HCEC 1CT (cell line): ENCODE measurements around the gene EVL.
"Not testable (repeated sequence)": the region's sequence is repeated elsewhere in the genome, so short reads cannot be mapped to it uniquely, and the experiment has no call there.

Experiments
- DNase-seq: peaks from one replicate; pipeline ENCODE4 v3.0.0-alpha.2; 2017

EVL gene, protein sequence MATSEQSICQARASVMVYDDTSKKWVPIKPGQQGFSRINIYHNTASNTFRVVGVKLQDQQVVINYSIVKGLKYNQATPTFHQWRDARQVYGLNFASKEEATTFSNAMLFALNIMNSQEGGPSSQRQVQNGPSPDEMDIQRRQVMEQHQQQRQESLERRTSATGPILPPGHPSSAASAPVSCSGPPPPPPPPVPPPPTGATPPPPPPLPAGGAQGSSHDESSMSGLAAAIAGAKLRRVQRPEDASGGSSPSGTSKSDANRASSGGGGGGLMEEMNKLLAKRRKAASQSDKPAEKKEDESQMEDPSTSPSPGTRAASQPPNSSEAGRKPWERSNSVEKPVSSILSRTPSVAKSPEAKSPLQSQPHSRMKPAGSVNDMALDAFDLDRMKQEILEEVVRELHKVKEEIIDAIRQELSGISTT

DNA sequence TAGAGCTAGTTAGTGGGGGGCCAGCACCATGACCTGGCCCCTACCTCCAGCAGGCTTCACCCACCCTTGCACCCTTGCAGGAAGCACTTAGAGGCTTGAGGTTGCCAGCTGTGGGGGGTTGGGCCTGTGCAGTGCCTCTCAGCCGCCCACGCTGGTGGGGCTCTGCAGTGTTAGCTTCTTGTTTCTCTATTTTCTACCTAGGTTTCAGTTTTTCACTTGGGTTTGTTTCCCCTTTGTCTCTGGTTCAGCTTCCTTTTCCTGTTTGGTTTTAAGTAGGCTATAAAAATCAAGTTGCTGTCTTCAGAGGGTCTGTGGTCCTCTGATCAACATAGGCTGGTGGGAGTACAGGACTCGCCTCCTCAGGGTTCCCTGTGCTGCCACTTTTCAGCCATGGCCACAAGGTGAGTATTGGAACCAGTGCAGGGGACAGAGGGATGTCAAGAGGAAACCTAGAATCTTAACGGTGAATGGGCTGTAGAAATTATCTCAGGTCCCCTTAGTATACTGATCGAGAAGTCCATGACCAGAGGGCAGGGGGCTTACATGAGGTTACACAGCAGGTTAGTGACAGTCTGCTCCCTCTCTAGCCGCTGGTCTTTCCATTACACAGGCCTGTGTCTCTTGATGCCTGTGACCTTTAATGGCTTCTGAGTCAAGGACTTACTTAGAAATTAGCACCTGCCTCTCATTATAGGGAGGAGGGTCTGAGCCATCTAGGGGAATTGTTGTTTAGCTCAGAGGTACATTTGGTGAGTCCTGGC lies at the start of gene EVL:
TSS of gene EVL (plus strand) at position 312 of the 761 bp plus-strand sequence. CDS start at position 391, 79 bp downstream.
- DNase-seq = no peak

DNA sequence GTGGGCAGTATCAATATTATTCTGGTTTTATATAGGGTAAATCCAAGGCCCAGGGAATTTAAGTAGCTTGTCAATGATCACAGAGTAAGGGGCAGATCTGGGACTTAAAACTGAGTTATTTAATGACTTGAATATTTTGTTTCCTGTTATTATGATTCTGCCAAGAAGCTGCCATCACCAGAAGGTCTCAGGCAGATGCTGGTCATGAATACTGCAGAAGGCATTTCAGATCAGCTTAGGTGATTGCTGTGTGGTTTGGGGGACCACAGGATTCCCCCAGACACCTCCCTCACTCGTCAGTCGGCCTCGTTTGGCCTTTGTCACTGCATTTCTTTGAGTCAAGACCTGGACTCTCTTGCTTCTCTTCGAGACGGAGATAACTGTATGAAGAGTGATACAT lies 47.7 kb upstream of the EVL start:
- DNase-seq = no peak

DNA sequence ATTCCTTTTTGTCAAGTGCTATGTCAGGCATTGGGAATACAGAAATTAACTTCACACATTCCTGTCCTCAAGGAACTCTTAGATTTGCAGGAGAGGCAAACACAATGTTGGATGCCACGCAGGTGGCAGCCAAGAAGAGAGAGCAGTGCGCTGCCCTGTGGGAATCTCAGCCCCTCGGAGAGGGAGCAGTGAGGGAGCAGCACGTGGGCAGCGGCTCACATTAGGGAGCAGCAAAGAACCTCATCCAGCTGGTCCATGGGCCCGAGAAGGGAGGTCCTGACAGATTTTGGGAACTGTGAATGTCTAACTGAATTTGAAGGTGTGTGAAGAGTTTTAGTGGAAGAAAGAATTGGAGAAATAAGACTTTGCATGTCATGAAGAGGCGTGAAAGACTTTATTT lies 47.2 kb upstream of the EVL start:
- DNase-seq = no peak

DNA sequence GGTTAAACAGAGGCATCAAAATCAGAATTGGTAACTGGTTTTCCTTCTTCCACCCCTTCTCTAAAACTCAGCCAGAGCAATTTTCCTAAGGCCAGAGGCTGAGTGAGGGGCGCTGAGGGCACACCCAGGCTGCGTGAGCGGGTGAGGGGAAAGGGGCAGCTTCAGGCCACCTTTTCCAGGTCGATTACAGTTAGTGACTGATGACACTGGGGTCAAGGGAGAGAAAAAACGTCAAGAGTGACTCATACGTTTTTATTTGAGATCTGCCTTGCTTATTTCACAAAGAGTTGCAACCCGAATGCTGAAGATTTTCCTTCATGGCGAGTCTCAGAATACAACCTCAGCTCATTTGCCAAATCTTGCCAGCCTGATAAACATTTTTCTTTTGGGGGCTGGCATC lies 46.7 kb upstream of the EVL start:
- no peak for DNase-seq

DNA sequence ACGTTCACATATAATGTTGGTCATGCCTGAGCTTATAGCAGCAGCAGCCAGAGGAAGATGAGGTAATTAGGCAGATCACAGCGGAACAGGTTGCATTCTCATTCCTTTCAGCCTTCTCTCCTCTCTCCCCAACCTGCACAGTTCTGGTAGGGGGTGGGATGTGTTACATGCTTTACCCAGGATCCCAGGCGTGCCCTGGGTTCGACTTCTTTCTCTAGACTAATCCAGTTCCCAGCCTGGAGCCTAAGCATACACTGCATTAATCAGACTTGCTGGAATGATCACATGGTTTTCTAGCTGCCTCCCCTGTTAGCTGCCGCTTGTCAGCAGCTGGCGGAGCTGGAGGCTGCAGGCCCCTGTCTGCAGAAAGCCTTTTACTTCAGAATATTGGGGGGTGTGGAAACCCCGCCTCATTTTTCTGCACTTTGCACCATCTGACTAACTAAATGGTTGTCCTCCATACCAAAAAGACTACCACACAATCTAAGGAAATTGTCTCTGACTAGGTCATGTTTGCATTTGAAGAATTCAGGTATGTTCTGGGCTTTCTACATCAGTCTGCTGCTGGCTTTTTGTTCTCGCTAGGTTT lies 46.0 kb upstream of the EVL start:
- no peak for DNase-seq

DNA sequence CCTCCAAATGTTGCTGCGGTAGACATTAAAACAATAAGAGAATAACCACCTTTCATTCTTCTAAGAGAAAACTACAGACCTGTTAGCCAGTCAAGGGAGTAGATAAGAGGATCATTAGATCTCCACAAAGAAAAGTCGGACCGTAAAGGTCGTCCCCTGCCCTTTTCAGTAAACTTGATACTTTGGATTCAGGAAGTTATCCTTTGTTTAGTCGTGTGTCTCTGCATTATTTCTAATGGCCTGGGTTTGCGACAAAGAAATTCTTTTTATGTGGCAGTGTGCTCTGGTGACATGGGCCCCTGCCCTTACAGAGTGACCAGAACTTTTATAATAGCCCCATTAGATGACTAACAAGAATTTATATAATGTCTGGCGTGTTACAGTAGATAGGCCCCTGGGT lies 44.6 kb upstream of the EVL start:
- no peak for DNase-seq

DNA sequence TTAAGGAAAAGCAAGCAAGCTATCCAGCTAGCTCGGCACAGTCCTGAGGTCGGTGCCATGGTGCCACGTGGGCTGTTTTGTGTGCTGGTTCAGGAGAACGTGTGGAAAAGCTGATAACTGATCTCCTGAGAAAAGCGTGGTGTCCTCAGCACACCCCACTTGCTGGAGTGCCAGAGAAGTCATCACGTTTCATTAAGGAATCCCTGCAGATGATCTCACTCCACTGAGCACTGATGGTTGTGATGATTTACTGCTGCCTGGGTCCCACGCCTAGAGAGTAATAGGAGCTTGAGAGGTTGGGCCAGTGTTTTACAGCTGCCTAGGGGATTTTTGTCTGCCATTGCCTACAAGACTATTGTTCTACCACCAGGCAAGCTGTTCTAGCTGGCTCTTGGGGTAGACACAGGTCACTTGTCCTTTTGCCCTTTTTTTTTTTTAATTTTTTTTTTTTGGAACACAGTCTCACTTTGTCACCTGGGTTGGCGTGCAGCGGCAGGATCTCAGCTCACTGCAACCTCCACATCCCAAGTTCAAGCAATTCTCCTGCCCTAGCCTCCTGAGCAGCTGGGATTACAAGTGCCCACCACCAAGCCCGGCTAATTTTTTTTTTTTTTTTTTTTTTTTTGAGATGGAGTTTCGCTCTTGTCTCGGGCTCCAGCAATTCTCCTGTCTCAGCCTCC lies 42.3 kb upstream of the EVL start:
- DNase-seq = peak; percentile 17

DNA sequence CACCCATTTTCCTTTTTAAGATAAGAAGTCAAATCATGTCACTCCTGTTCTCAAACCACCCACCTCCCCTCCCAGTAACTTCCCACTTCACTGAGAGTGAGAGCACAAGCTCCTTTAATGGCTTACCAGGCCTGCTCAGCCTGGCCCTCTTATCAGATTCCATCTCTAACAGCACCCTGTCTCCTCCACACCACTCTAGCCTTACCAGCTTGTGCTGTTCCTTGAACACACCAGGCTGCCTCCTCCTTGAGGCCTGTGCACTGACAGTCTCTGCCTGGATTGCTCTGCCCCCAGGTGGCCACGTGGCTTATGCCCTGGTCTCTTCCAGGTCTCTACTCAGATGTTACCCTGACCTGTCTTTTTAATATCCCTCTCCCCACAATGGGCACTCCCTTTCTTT lies 40.1 kb upstream of the EVL start:
- peak; percentile 45 for DNase-seq

DNA sequence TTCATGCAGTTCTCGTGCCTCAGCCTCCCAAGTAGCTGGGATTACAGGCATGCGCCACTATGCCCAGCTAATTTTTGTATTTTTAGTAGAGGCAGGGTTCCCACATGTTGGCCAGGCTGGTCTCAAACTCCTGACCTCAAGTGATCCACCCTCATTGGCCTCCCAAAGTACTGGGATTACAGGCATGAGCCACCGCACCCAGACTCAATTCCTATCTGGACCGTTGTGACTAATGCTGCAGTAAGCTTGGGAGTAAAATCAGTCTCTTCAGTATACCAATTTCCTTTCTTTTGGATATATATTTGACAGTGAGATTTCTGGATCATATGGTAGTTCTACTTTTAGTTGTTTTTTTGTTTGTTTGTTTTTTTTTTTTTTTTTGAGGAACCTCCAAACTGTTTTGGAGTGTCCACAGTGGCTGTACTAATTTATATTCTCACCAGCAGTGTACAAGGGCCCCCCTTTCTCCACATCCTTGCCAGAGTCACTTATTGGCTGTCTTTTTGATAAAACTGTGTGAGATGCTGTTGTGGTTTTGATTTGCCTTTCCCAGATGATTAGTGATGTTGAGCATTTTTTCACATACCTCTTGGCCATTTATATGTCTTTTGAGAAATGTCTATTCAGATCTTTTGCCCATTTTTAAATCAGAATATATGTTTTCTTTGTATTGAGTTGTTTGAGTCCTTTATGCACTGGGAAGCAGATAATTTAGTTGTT lies 37.3 kb upstream of the EVL start:
- peak; percentile 16 for DNase-seq

DNA sequence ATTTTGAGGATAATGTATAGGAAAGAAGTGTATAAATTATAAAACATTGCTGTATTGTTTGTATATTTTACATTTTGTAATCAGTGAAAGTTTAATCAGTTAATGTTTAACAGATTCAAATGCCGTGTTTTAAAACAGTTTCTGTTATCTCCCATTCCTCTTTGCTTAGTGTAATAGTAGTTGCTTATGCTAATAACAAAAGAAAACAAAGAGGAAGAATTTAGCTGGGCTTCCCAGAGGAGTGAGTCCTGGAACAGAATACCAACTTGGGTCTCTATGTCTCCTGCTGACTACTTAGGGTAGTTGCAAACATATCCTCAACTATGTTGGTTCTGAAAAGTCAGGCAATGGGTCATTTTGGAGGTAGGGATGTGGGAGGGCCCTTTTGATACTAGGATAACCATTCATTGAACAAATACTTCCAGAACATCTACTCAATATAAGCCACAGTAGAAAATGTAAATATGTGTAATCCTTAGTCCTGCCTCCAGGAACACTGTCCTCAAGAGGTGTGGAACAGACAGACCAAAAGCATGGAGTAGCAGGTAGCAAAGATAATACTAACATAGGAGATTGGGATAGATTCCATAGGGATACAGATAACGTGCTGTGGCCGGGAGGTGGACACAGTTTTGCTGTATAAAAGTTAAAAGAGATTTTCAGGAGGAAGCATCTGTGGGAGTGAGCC lies 36.1 kb upstream of the EVL start:
- no peak for DNase-seq

DNA sequence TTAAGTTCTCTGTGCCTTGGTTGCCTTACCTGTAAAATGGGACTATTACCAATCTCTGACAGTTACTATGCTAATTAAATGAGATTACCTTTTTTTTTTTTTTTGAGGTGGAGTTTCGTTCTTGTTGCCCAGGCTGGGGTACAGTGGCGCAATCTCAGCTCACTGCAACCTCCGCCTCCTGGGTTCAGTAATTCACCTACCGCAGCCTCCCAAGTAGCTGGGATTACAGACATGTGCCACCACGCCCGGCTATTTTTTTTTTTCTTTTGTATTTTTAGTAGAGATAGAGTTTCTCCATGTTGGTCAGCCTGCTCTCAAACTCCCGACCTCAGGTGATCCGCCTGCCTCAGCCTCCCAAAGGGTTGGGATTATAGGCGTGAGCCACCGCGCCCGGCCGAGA lies 35.2 kb upstream of the EVL start:
- not testable (repeated sequence) for DNase-seq

DNA sequence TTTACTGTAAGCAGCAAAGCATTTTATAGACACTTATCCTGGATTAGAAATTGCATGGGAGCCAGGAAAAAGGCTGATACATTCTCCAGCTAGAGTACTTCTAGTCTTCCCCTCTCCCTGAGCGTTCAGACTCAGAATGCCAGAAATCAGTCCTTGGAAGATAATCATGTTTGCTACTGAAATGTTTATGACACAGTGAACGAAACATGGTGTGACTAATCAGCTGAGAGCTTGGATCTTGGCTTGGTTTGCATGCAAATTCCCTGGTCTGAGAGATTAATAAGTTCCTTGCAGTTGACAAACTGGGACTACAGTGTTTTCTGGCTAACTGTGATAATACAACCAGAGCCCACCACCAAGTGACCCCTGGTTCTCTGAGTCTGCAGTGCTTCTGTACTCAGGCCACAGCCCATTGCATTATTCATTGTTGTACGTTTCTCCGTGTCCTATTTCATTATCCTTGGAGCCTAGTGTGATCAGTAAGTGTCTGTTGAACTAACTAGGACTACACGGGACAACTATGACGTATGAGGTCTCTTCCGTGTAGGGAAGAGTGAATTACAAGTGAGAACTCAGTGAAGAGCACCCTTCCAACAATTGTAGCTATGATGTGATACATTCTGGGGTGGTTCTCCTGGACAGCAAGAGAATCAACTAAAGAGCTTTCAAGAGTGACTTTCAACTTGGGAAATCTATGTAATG lies 34.6 kb upstream of the EVL start:
- DNase-seq = peak; percentile 89

DNA sequence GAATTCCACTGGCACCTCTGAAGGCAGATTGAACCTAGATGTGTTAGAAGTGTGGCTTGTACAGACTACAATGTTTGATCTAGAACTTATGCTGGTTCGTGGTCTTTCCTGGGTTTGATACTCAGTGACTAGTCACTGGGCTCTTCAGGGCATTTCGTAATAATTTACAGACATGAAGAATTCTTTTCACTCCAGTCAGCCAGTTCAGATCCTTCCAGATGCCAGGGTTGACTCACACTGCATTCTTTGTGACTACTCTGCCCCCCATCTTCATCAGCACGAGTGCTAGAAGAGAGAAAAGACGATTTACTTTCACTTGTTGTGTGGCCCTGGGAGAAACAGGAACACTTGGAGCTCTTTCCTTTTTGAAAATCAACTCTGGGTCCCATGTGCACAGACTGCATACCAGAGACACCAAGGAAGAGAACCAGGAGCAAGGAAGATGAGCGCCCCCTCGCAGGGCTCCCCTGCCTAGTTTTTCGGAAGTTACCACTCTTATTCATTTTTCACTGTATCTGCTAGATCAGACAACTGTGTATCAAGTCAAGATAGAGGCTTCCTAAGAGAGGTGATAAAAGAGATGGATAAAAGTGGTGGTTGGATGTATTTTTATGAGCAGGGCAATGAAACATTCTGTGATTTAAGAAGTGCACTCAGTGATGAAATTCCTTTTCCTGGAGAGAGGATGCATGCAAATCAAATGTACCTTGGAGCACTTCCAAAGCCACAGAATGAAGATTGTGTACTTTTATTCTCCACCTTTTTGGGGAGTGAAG lies 33.5 kb upstream of the EVL start:
- DNase-seq = peak; percentile 99

DNA sequence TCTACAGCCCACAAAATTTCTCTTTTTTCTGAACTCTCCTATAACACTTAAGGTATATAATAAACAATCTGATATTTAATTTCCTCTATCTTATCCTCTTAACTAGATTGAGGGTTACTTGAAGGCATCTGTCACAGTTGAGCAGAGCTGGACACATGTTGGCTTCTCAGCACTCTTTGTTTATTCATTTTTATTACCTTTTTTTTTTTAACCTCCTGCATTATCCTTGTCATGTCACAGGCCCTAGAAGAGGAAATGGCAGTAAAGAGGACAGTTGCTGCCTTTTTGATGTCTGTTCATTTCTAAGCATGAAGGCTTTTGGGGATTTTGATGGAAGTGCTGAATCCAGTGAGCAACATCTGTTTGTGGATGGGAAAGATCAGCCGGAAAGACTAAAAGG lies 32.5 kb upstream of the EVL start:
- DNase-seq = no peak

DNA sequence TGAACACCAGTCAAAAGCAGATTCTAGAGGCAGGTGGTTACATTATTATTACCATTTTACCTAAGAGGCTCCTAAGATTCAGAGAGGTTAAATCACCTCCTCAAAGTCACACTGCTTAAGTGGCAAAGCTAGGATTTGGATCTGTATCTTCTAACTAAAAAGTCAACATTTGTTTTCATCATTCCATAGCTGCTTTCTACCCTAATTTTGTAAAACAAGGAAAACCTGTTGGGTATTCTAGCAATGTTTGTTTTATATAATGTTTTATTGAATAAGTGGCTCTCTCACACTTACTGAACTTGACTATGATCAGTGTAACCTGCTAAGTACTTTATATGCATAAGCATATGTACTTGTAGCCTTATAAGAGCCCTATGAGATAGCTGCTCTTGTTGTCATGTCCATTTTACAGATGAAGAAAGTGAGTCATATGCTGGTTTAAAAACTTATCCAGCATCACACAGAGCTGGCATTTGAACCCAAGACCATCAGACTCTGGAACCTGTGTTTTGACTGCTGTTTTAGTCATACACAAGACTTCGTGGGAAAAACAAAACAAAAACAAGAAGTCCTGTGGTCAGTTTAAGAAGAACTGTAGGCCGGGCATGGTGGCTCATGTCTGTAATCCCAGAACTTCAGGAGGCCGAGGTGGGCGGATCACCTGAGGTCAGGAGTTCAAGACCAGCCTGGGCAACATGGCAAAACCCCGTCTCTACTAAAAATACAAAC lies 31.7 kb upstream of the EVL start:
- no peak for DNase-seq

DNA sequence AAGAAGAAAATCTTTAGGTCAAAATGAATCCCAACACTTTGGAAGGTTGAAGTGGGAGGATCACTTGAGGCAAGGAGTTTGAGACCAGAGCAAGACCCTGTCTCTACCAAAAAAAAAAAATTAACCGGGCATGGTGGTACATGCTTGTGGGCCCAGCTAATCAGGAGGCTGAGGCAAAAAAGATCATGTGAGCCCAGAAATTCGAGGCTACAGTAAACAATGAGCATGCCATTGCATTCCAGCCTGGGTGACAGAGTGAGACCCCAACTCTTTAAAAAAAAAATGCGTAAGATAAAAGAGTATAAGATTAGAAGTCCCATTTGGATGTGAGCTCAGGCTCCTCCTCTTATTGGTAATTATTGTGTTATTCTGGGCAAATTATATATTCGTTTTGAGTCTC lies 30.8 kb upstream of the EVL start:
- no peak for DNase-seq

DNA sequence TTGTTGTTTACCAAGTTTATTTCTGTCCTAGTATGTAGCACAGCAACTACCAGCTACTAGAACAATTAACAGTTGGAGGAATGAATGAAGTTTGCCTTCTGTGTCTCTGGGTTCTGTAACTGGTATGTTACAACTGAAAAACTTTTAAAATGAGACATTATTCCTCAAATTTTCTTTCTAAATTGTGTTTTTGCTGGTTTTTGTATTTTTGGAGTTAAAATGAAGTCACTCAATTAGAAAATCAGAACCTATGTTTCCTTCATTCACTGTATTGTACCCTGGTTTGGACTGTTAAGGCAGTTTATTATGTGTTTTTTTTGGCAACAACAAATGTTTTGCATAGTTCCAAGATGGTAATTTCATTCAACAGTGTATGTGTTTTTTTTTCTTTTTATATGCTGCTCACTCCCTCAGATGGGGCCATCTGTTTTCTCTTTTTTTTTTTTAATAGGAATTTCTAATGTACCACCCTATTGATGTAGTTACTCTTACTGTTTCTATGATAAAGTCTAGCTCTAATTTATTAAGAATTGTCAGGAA lies 30.2 kb upstream of the EVL start:
- no peak for DNase-seq

DNA sequence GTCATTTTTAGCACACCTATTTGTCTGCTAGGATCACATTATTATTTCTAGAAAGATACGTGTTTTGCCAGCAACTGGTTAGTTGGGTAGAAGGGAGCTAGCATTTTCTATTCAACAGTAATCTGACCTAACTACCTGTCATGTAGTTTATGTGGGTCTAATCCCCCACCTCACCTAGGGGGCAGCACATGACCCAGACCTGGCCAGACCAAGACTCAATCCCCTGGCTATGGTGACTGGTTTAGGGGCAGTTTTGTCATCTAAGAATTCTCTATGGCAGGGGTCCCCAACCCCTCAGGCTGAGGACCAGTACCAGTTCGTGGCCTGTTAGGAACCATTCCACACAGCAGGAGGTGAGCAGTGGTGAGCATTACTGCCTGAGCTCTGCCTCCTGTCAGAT lies 29.5 kb upstream of the EVL start:
- DNase-seq = no peak

DNA sequence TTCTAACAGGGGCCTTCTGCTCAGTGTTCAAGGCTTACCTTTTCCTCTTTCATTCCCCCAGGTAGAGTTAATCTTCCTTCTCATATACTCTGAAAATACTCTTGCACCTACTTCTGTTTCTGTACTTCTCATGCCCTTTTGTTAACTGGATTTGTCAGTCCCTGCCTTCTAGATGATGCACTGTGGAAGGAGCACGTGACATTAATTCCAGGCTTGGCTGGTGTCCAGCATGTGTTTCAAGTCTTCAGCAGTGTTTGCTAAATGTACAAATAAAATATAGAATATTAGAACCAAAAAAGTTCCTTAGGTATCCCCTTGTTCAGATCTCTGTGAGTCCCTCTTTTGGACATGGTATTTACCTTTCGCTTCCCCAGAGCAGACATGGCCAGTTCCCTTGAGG lies 27.9 kb upstream of the EVL start:
- no peak for DNase-seq

DNA sequence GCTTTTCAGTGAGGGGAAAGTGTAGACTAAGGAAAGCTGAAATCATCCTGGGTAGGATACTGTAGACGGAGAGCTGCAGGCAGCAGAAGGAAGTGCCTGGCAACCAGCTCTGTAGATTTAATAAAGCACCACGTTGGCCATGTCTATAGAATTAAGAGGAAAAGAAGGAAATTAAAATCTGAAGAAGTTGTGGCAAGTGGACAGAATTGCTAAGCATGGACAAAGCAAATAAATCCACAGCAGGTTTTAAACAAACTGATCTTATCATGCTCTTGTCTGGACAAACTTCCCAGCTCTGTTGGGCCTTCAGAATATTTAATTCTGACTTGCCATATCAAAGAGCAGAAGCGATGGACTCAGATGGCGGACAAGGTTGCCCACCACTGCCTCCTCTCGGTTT lies 27.2 kb upstream of the EVL start:
- no peak for DNase-seq
